Osteoblast (primary cell): ENCODE results near the gene MPRIP. TPM values are rescaled to one million over a fixed set of nuclear protein-coding genes. Genes with fewer than 3 reads are reported as not detected.

Experiments used
- DNase-seq: peaks from one replicate; pipeline ENCODE4 v3.0.0; 2011; ENCODE audit warnings: low spot score, mixed read lengths; ENCODE audit not compliant: insufficient read length; ENCODE audit errors: missing footprints
- H2AFZ ChIP-seq: 2 replicates; pipeline ENCODE4 v1.6.0; 2011; ENCODE audit warnings: mild to moderate bottlenecking, low read length
- H3K27ac ChIP-seq: 2 replicates; pipeline ENCODE4 v1.5.1; 2011; ENCODE audit warnings: mild to moderate bottlenecking, low read depth, low read length, moderate library complexity
- H3K27me3 ChIP-seq: 2 replicates; pipeline ENCODE4 v1.6.0; 2012; ENCODE audit warnings: mild to moderate bottlenecking, control low read depth, inconsistent platforms, low read length, moderate library complexity; ENCODE audit not compliant: insufficient read depth
- H3K36me3 ChIP-seq: 2 replicates; pipeline ENCODE4 v1.5.1; 2011; ENCODE audit warnings: mild to moderate bottlenecking, low read length, control low read depth, moderate library complexity; ENCODE audit not compliant: insufficient read depth
- H3K4me1 ChIP-seq: 2 replicates; pipeline ENCODE4 v1.5.1; 2011; ENCODE audit warnings: mild to moderate bottlenecking, low read length, control low read depth, moderate library complexity; ENCODE audit not compliant: insufficient read depth
- H3K4me2 ChIP-seq: 2 replicates; pipeline ENCODE4 v1.6.0; 2011; ENCODE audit warnings: mild to moderate bottlenecking, low read length; ENCODE audit not compliant: insufficient read depth
- H3K4me3 ChIP-seq: fragments of 200-600 bp; sonication (generic); 3 replicates; pipeline ENCODE4 v1.5.1; 2012; ENCODE audit warnings: mild to moderate bottlenecking, low read length, inconsistent platforms; ENCODE audit not compliant: insufficient read depth
- H3K79me2 ChIP-seq: 2 replicates; pipeline ENCODE4 v1.6.0; 2012; ENCODE audit warnings: mild to moderate bottlenecking, low read length, control low read depth, inconsistent platforms; ENCODE audit not compliant: insufficient read depth
- H3K9me3 ChIP-seq: 2 replicates; pipeline ENCODE4 v1.5.1; 2011; ENCODE audit warnings: low read depth, low read length, control low read depth
- H4K20me1 ChIP-seq: 2 replicates; pipeline ENCODE4 v1.6.0; 2012; ENCODE audit warnings: mild to moderate bottlenecking, low read length, control low read depth; ENCODE audit not compliant: insufficient read depth
- total RNA-seq: library from RNA; depleted of rRNA; stranded (reverse); fragments of >200 nt; gene quantifications from 2 replicates; pipeline ENCODE4 v1.2.3, GENCODE V29; 2012
- TF ChIP-seq, protein P1 (sequence below): IDR thresholded peaks from 2 replicates; pipeline ENCODE4 v1.5.1; 2011; ENCODE audit warnings: mild to moderate bottlenecking, low read depth, low read length, moderate library complexity; ENCODE audit errors: extremely low read depth

The MPRIP gene
- total RNA-seq, 1 donor = 149 TPM

DNA sequence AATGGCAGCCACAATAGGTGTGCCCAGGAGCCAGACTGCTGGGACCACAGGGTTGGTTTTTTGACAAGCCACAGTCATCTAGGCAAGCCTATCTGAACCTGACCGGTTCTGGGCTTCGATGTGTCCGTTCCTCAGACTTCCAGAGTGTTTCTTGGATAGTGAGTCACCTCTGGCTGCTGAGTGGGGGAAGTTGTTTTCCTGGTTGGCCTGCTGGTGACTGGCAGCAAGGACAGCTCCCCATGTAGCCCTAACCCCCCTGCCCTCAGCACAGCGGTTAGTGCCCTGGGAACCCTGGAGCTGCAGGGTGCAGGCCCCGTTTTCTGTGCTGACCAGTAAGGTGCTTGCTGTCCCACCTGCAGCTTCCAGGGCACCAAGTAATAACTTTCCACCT is 98.3 kb downstream of the MPRIP start:
- no peak overlapping the region for H2AFZ ChIP-seq
- H3K79me2 ChIP-seq = peaks cover 12% of the 10 kb centered on the region
- no peaks in the 10 kb centered on the region for H3K27me3 ChIP-seq
- H3K4me1 ChIP-seq = peaks cover 16% of the 10 kb centered on the region
- H3K9me3 ChIP-seq = no peaks in the 10 kb centered on the region
- H3K27ac ChIP-seq = peak overlapping the region; percentile 32
- DNase-seq = peak; percentile 99
- H3K4me3 ChIP-seq = no peak overlapping the region
- H3K36me3 ChIP-seq = peaks cover 88% of the 10 kb centered on the region
- H3K4me2 ChIP-seq = peak overlapping the region; percentile 34
- peaks cover 61% of the 10 kb centered on the region for H4K20me1 ChIP-seq
- TF ChIP-seq, protein P1, sequence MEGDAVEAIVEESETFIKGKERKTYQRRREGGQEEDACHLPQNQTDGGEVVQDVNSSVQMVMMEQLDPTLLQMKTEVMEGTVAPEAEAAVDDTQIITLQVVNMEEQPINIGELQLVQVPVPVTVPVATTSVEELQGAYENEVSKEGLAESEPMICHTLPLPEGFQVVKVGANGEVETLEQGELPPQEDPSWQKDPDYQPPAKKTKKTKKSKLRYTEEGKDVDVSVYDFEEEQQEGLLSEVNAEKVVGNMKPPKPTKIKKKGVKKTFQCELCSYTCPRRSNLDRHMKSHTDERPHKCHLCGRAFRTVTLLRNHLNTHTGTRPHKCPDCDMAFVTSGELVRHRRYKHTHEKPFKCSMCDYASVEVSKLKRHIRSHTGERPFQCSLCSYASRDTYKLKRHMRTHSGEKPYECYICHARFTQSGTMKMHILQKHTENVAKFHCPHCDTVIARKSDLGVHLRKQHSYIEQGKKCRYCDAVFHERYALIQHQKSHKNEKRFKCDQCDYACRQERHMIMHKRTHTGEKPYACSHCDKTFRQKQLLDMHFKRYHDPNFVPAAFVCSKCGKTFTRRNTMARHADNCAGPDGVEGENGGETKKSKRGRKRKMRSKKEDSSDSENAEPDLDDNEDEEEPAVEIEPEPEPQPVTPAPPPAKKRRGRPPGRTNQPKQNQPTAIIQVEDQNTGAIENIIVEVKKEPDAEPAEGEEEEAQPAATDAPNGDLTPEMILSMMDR = peak; percentile 20

DNA sequence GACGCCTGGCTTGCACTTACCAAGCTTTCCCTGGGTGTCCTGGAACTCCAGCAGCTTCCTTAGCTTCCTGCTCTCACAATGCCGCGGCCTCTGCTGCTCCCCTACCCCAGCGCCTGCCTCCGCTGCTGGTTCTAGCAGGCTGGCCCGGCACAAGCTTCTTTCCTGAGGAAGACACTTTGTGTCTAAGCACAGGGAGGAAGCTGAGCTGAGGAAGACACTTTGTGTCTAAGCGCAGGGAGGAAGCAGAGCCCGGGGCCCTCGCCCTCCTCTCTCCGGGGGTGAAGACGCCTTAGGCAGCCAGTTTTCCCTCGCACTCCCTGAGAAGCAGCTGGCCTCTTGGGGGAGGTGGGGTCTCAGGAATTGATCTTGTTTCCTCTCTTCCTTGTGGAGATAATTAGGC is 99.0 kb downstream of the MPRIP start:
- Histone ChIP-seq H3K27me3 (no peaks in the 10 kb centered on the region), H3K27ac (peak overlapping the region; percentile 32), H3K4me3 (no peak overlapping the region), H2AFZ (no peak overlapping the region), H3K36me3 (peaks cover 89% of the 10 kb centered on the region), H3K9me3 (no peaks in the 10 kb centered on the region), H3K4me1 (peaks cover 16% of the 10 kb centered on the region), H3K4me2 (no peak overlapping the region), H3K79me2 (peaks cover 12% of the 10 kb centered on the region), H4K20me1 (peaks cover 60% of the 10 kb centered on the region)
- DNase-seq = peak; percentile 29
- TF ChIP-seq, protein P1 = no peak

DNA sequence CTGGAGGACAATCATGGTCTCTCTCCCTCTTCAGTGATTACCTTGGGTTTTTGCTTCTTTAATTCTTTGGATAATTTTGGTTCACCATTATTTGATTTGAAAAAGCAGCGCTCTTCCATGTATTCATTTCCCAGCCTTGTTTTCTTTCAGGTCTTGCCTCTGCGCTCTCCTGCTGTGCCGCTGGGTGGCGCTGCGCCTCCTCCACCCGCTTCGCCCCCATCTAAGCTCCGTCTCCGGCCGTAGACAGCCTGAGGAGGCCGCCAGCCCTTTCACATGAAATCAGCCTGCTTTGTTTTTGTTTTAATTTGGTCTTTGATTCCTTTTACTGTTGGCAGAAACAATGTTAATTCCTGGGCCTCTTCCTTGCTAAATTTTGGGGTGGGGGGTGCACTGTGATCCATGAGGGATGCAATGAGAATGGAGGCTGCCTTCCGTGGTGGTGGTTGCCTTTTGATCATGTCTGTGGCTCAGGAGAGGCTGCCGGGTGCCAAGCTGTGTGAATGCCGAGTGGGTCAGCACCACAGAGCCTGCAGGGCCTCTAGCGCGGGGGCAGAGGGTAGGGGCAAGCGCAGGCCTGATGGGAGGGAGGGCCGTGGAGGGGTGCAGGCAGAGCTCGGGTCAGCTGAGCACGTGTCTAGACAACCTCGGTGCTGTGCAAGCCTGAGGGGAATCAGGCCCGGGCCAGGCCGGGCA is 99.7 kb downstream of the MPRIP start:
- Histone ChIP-seq H3K9me3 (no peaks in the 10 kb centered on the region), H3K27ac (no peak overlapping the region), H3K4me3 (no peak overlapping the region), H2AFZ (no peak overlapping the region), H3K79me2 (peaks cover 14% of the 10 kb centered on the region), H3K4me2 (no peak overlapping the region), H3K4me1 (peaks cover 16% of the 10 kb centered on the region), H3K36me3 (peaks cover 89% of the 10 kb centered on the region), H4K20me1 (peaks cover 53% of the 10 kb centered on the region), H3K27me3 (no peaks in the 10 kb centered on the region)
- DNase-seq = peak; percentile 90
- TF ChIP-seq, protein P1 = peak; percentile 94

DNA sequence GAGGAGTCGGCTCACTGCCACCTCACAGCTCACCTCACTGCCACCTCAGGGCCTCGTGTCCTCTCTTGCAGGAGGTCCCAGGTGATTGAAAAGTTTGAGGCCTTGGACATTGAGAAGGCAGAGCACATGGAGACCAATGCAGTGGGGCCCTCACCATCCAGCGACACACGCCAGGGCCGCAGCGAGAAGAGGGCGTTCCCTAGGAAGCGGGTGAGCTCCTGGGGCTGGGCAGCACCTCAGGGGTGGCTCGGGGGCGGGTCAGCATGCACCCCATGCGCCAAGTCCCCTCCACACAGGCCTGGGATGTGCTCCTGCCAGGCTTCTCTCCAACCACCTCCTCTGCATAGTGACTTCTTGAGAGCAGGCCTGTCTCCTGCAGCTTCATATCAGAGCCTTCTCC is 100.3 kb downstream of the MPRIP start:
- H3K27ac ChIP-seq = no peak overlapping the region
- TF ChIP-seq, protein P1 = no peak
- peaks cover 21% of the 10 kb centered on the region for H3K4me1 ChIP-seq
- peaks cover 16% of the 10 kb centered on the region for H3K79me2 ChIP-seq
- peak; percentile 25 for DNase-seq
- H3K27me3 ChIP-seq = no peaks in the 10 kb centered on the region
- H3K4me3 ChIP-seq = no peak overlapping the region
- H3K9me3 ChIP-seq = no peaks in the 10 kb centered on the region
- no peak overlapping the region for H2AFZ ChIP-seq
- H3K36me3 ChIP-seq = peaks cover 88% of the 10 kb centered on the region
- no peak overlapping the region for H3K4me2 ChIP-seq
- peaks cover 56% of the 10 kb centered on the region for H4K20me1 ChIP-seq
